Stomach (tissue), 9 donors: Measurements from ENCODE around the gene ATP1B3. TPM values are rescaled to one million over a fixed set of nuclear protein-coding genes. Genes with fewer than 3 reads are reported as not detected.

Experiments used
- DNase-seq, 2 donors: peaks; one replicate each; pipeline versions ENCODE4 v3.0.0 to v3.0.0-alpha.2; 2013 to 2019
- H3K27ac ChIP-seq, 5 donors: fragments of 200-600 bp in 4 of 5; sonication (generic) in 4 of 5; one replicate each; pipeline ENCODE4 v1.5.1; 2013 to 2019; ENCODE audit warnings: mild to moderate bottlenecking in 1 of 5, moderate library complexity in 1 of 5
- H3K27me3 ChIP-seq, 3 donors: fragments of 200-600 bp; sonication (generic); one replicate each; pipeline ENCODE4 v1.5.1; 2017 to 2019; ENCODE audit warnings: mixed run types in 1 of 3
- H3K36me3 ChIP-seq, 4 donors: fragments of 200-600 bp; sonication (generic); 1 replicate in 3 of 4; 2 replicates in 1 of 4; pipeline ENCODE4 v1.5.1; 2016 to 2019
- H3K4me1 ChIP-seq, 4 donors: fragments of 200-600 bp; sonication (generic); one replicate each; pipeline ENCODE4 v1.5.1; 2016 to 2019
- H3K4me3 ChIP-seq, 4 donors: fragments of 200-600 bp; sonication (generic) in 3 of 4; one replicate each; pipeline ENCODE4 v1.5.1; 2016 to 2019; ENCODE audit warnings: mild to moderate bottlenecking in 1 of 4
- H3K9me3 ChIP-seq, 4 donors: fragments of 200-600 bp; sonication (generic); one replicate each; pipeline ENCODE4 v1.5.1; 2016 to 2019
- EP300 ChIP-seq: sonication (generic); formaldehyde crosslinking; IDR thresholded peaks from one replicate; pipeline ENCODE4 v1.6.1; 2017; ENCODE audit warnings: antibody characterized with exemption
- POLR2A ChIP-seq, 4 donors: fragments of 450-650 bp; IDR thresholded peaks; one replicate each; pipeline ENCODE4 v1.6.1; 2016; ENCODE audit warnings: antibody characterized with exemption in 4 of 4, control low read depth in 2 of 4, mild to moderate bottlenecking in 1 of 4, moderate library complexity in 1 of 4
- POLR2AphosphoS5 ChIP-seq, 3 donors: sonication (generic); formaldehyde crosslinking; IDR thresholded peaks; one replicate each; pipeline ENCODE4 v1.6.1; 2016; ENCODE audit warnings: antibody characterized with exemption in 3 of 3
- whole genome bisulfite sequencing, 5 donors: extraction: QIAGEN DNeasy Blood & Tissue Kit in 3 of 5; methylation state at CpG; one replicate each; pipeline versions ENCODE4 v1.1.5 to v1.1.7; 2013 to 2018; 5-methylcytosine and 5-hydroxymethylcytosine counted together
- intact Hi-C: fragments of 100-400 bp; cut with DNase I; formaldehyde crosslinking; loops from one replicate; pipeline ENCODE4 v1.15.1; 2023; ENCODE audit warnings: low total_unique reads
- polyA plus RNA-seq, 3 donors: library from polyadenylated mRNA; stranded (reverse); fragments of 200-250 nt; gene quantifications; one replicate each; pipeline ENCODE4 v1.2.3, GENCODE V29; 2013
- total RNA-seq, 5 donors: library from RNA; depleted of rRNA; stranded (reverse); fragments of >200 nt; gene quantifications; one replicate each; pipeline versions ENCODE4 v1.1.0 to v1.2.3, GENCODE V29; 2014 to 2016
- TF ChIP-seq, protein P1 (sequence below), 7 experiments: fragments of 450-650 bp in 4 of 7; fragments of 200-600 bp in 3 of 7; sonication (generic) in 3 of 7; IDR thresholded peaks; one replicate each; pipeline ENCODE4 v1.5.1; 2016 to 2019; ENCODE audit warnings: antibody characterized with exemption in 7 of 7, control low read depth in 2 of 7, mild to moderate bottlenecking in 1 of 7
- donor health status: healthy with polysubstance abuse.
- donor health status: Bipolar disorder and iron deficiency.
- donor health status: healthy.

The ATP1B3 gene
- total and polyA plus RNA-seq, 8 donors: 19.6 to 122 (median 47.5) TPM

DNA sequence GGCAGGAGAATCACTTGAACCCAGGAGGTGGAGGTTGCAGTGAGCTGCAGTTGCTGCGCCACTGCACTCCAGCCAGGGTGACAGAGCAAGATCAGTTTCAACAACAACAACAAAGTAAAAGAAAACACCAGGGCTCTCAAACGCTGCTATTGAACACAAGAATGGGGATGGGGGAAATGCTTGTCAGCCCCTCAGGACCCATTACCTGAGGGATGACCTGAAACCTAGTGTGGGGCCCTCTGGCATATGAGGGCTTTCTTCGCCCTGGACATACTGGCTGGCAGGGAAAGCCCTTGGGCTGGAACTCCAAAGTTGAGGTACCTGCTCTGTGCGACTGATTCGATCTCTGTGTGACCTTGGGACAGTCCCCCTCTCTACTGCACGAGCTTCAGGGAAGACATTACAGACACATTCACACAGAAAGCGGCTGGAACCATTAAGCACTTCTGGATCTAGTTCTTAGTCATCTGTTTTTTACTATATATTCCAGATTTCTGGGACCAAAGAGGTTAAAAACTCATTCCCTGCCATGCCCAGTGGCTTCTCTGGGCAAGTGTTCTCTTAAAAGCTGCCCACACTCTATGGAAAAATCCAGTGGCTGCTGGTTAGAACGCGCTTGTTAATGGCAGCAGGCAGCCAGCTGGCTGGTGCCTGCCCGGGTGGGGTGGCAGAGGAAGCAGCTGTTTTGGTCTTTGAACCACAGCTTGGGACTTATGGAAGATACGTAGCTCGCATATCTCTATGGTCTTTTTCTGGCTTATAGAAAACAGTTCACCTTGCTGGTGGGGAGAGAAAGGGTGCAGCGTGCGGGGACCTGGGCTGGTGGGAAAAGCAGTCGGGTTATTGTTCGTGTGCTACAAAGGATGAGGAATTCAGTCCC, 57.2 kb downstream of the ATP1B3 start:
- whole genome bisulfite sequencing, 5 donors: 85 to 91% (median 87%) methylated on average over 16 of the region's 16 CpGs
- H3K9me3 ChIP-seq: no peaks in the 10 kb centered on the region
- DNase-seq: no peak
- peaks cover 0 to 1% (median under 1%) of the 10 kb centered on the region in 4 donors for H3K36me3 ChIP-seq
- TF ChIP-seq EP300 (no peak), POLR2AphosphoS5 (IDR thresholded peaks at IDR 0.05) (no peak), POLR2A (IDR thresholded peaks at IDR 0.05) (no peak)
- TF ChIP-seq, protein P1, sequence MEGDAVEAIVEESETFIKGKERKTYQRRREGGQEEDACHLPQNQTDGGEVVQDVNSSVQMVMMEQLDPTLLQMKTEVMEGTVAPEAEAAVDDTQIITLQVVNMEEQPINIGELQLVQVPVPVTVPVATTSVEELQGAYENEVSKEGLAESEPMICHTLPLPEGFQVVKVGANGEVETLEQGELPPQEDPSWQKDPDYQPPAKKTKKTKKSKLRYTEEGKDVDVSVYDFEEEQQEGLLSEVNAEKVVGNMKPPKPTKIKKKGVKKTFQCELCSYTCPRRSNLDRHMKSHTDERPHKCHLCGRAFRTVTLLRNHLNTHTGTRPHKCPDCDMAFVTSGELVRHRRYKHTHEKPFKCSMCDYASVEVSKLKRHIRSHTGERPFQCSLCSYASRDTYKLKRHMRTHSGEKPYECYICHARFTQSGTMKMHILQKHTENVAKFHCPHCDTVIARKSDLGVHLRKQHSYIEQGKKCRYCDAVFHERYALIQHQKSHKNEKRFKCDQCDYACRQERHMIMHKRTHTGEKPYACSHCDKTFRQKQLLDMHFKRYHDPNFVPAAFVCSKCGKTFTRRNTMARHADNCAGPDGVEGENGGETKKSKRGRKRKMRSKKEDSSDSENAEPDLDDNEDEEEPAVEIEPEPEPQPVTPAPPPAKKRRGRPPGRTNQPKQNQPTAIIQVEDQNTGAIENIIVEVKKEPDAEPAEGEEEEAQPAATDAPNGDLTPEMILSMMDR (IDR thresholded peaks at IDR 0.05): no peak
- intact Hi-C loops: no loop called here
- H3K4me1 ChIP-seq: no peaks in the 10 kb centered on the region
- H3K27me3 ChIP-seq: no peaks in the 10 kb centered on the region
- H3K27ac ChIP-seq: no peak overlapping the region
- H3K4me3 ChIP-seq: no peak overlapping the region

DNA sequence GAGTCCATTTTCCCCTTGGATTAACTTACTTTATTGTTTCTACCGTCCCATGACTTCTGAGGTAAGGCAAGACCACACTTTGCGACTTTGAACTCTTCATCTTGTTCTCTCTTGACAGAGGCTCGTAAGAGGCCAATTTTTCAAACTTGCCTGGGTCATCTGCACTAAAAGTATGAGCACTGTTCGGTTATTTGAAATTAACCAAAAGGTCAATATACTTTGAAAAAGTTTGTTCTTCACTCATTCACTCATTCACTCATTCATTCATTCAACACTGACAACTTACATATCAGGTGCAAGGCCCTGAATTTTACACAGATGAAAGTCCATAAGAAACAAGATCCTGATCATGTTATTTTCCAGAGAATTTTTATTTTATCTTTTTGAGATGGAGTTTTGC, 57.9 kb downstream of the ATP1B3 start:
- H3K27ac ChIP-seq: no peak overlapping the region
- no peak for DNase-seq
- no peaks in the 10 kb centered on the region for H3K27me3 ChIP-seq
- no peaks in the 10 kb centered on the region for H3K4me1 ChIP-seq
- no peaks in the 10 kb centered on the region for H3K9me3 ChIP-seq
- TF ChIP-seq EP300: no peak
- 87 to 98% (median 89%) methylated on average over 4 of the region's 4 CpGs for WGBS, 5 donors
- no peak overlapping the region for H3K4me3 ChIP-seq
- intact Hi-C loops: no loop called here
- no peaks in the 10 kb centered on the region for H3K36me3 ChIP-seq

DNA sequence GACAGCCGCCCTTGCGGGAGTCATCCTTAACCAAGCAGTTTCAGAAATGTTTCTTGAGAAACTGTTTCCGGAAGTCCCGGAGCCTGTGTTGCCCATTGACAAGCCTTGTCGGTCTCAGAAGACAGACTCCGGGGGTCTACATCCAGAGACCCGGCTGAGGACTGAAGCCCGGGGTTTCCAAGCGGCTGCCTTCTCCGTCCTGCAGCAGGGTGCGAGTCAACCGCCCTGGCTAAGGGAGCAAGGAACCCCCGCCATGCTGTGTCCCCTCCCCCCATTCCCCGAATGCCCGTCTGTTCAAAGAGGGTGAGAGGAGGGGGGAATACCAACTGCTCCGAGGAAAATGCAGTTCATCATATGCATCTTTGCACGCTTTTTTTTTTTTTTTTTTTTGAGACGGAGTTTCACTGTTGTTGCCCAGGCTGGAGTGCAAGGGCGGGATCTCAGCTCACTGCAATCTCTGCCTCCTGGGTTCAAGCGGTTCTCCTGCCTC, 61.6 kb downstream of the ATP1B3 start:
- Histone ChIP-seq H3K36me3 (no peaks in the 10 kb centered on the region), H3K27me3 (no peaks in the 10 kb centered on the region), H3K9me3 (no peaks in the 10 kb centered on the region), H3K4me3 (no peak overlapping the region), H3K27ac (no peak overlapping the region), H3K4me1 (peaks cover 15 to 27% (median 18%) of the 10 kb centered on the region in 4 donors)
- WGBS, 5 donors: 73 to 92% (median 90%) methylated on average over 20 of the region's 20 CpGs
- intact Hi-C loops: no loop called here
- TF ChIP-seq EP300 (no peak), POLR2AphosphoS5 (IDR thresholded peaks at IDR 0.05) (no peak), POLR2A (IDR thresholded peaks at IDR 0.05) (no peak)
- TF ChIP-seq, protein P1 (IDR thresholded peaks at IDR 0.05): no peak
- DNase-seq: no peak

DNA sequence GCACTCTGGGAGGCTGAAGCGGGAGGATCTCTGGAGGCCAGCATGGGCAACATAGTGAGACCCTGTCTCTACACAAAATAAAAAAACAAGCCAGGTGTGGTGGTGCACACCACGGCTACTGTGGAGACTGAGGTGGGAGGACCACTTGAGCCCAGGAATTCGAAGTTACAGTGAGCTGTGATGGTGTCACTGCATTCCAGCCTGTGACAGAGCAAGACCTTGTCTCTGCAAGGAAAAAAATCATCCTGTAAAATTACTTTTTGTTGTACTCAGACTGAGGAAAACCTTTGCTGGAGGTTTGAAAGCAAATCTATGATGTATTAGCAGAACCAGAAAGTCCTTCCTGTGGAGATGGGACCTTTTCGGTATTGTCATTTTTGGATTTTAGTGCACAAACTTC, 63.3 kb downstream of the ATP1B3 start:
- H3K9me3 ChIP-seq: no peaks in the 10 kb centered on the region
- 83 to 96% (median 88%) methylated on average over 4 of the region's 4 CpGs for WGBS, 5 donors
- H3K27me3 ChIP-seq: no peaks in the 10 kb centered on the region
- H3K4me1 ChIP-seq: peaks cover 15 to 27% (median 18%) of the 10 kb centered on the region in 4 donors
- TF ChIP-seq POLR2A (IDR thresholded peaks at IDR 0.05) (no peak), EP300 (no peak)
- no peak for DNase-seq
- intact Hi-C loops: no loop called here
- no peak overlapping the region for H3K4me3 ChIP-seq
- no peak overlapping the region for H3K27ac ChIP-seq
- no peaks in the 10 kb centered on the region for H3K36me3 ChIP-seq

DNA sequence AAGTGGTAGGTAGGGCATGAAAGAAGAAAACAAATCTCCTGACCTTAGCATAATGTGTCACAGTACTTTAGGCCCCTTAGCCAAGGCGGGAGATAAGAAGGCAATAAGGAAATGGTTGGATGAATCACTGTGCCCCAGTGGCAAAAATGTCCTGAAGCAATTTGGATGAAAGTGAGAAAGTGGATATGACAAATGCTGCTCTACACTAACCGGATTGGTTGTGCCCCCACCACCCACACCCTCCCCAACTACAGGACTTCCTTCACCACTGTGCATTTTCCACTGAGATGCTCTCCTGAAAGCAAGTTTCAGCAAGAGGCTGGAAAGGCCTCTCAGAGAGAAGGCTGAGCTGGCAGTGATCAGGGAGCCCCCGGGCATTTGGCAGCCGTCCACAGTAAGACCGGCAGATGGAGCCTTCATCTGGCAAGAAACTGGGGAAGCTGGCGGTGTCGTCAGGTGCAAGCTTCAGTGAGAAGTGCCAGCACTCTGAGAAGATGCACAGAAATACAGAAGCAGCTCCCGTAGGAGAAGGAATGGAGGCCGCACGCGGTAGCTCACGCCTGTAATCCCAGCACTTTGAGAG, 63.8 kb downstream of the ATP1B3 start:
- peak in 1 of 2 donors; percentile 79 for DNase-seq
- Histone ChIP-seq H3K9me3 (no peaks in the 10 kb centered on the region), H3K27me3 (no peaks in the 10 kb centered on the region), H3K27ac (peak overlapping the region in 3 of 5 donors; percentile 8 to 60 (median 26)), H3K4me1 (peaks cover 15 to 27% (median 18%) of the 10 kb centered on the region in 4 donors), H3K4me3 (no peak overlapping the region), H3K36me3 (peaks cover 0 to 4% (median 0%) of the 10 kb centered on the region in 4 donors)
- TF ChIP-seq, protein P1 (IDR thresholded peaks at IDR 0.05): no peak
- TF ChIP-seq POLR2A (IDR thresholded peaks at IDR 0.05) (no peak), EP300 (no peak), POLR2AphosphoS5 (IDR thresholded peaks at IDR 0.05) (no peak)
- intact Hi-C loops: no loop called here
- WGBS, 5 donors: 47 to 59% (median 58%) methylated on average over 12 of the region's 12 CpGs
